Measurements from ENCODE around the gene RFX1.

RFX1 gene

GRCh38 chr19:14031719-14032480 is 25.8 kb upstream of the RFX1 start, which contains the start of gene IL27RA (continued):
- TF ChIP-seq ZNF280D (tag by site-specific recombination; IDR thresholded peaks at IDR 0.05) (no peak), ZEB2 (tag by site-specific recombination; IDR thresholded peaks at IDR 0.05) (peak; percentile 75), CTCF (tag by site-specific recombination; IDR thresholded peaks at IDR 0.05) (peak; percentile 89), ZNF2 (tag by site-specific recombination; IDR thresholded peaks at IDR 0.05) (0 out of 2 replicates have a peak, but pooled peaks have one; percentile 65), ZNF830 (tag by site-specific recombination; IDR thresholded peaks at IDR 0.05; ENCODE audit: low read depth) (no peak), ZNF114 (tag by site-specific recombination; IDR thresholded peaks at IDR 0.05) (no peak), ZNF558 (tag by site-specific recombination; IDR thresholded peaks at IDR 0.05) (no peak), KLF7 (tag by site-specific recombination; IDR thresholded peaks at IDR 0.05; ENCODE audit: borderline replicate concordance) (no peak), GLIS2 (tag by site-specific recombination; IDR thresholded peaks at IDR 0.05) (peak; percentile 82)
- TF ChIP-seq, protein P1, sequence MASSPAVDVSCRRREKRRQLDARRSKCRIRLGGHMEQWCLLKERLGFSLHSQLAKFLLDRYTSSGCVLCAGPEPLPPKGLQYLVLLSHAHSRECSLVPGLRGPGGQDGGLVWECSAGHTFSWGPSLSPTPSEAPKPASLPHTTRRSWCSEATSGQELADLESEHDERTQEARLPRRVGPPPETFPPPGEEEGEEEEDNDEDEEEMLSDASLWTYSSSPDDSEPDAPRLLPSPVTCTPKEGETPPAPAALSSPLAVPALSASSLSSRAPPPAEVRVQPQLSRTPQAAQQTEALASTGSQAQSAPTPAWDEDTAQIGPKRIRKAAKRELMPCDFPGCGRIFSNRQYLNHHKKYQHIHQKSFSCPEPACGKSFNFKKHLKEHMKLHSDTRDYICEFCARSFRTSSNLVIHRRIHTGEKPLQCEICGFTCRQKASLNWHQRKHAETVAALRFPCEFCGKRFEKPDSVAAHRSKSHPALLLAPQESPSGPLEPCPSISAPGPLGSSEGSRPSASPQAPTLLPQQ (tag by site-specific recombination; IDR thresholded peaks at IDR 0.05) = 0 out of 2 replicates have a peak, but pooled peaks have one; percentile 29
- TF ChIP-seq, protein P2, sequence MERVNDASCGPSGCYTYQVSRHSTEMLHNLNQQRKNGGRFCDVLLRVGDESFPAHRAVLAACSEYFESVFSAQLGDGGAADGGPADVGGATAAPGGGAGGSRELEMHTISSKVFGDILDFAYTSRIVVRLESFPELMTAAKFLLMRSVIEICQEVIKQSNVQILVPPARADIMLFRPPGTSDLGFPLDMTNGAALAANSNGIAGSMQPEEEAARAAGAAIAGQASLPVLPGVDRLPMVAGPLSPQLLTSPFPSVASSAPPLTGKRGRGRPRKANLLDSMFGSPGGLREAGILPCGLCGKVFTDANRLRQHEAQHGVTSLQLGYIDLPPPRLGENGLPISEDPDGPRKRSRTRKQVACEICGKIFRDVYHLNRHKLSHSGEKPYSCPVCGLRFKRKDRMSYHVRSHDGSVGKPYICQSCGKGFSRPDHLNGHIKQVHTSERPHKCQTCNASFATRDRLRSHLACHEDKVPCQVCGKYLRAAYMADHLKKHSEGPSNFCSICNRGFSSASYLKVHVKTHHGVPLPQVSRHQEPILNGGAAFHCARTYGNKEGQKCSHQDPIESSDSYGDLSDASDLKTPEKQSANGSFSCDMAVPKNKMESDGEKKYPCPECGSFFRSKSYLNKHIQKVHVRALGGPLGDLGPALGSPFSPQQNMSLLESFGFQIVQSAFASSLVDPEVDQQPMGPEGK (tag by site-specific recombination; IDR thresholded peaks at IDR 0.05) = peak; percentile 92

- Histone ChIP-seq H3K4me1 (ENCODE audit: control insufficient read depth, insufficient read depth, low read length) (no peaks in the 10 kb centered on the region), H3K27ac (ENCODE audit: extremely low read depth, low read depth, low read length) (no peak overlapping the region), H3K4me3 (ENCODE audit: low read depth, low read length) (peak overlapping the region; percentile 64), H3K9me3 (ENCODE audit: control insufficient read depth, insufficient read depth, low read depth, low read length) (no peaks in the 10 kb centered on the region), H3K36me3 (ENCODE audit: control insufficient read depth in 2 of 2, insufficient read depth in 1 of 2, low read length in 2 of 2) (no peaks in the 10 kb centered on the region)
- POLR2A ChIA-PET = interaction anchor here (0.5 to 2.7 kb wide), 10 partner anchors 8 to 71 kb away, joined by 3 to 11 read pairs (median 4); partner anchors contain the start of genes MISP3 and RFX1
- CTCF ChIA-PET = interaction anchor here (0.6 to 3.9 kb wide), 23 partner anchors 9 to 1063 kb away, joined by 3 to 29 read pairs (median 4); partner anchors contain the start of gene MISP3
- TF ChIP-seq ZNF202 (tag by site-specific recombination; IDR thresholded peaks at IDR 0.05; ENCODE audit: borderline replicate concordance) (no peak), EGR2 (tag by site-specific recombination; IDR thresholded peaks at IDR 0.05; ENCODE audit: low read depth) (peak; percentile 87), ZBTB48 (tag by site-specific recombination; IDR thresholded peaks at IDR 0.05) (peak; percentile 72; the same call in 1 of the 2 replicates), BCL11A (tag by site-specific recombination; IDR thresholded peaks at IDR 0.05; ENCODE audit: low read depth) (peak; percentile 86), SP2 (tag by site-specific recombination; IDR thresholded peaks at IDR 0.05) (no peak), ZNF626 (tag by site-specific recombination; IDR thresholded peaks at IDR 0.05) (no peak), ZFHX2 (tag by site-specific recombination; conservative IDR thresholded peaks at IDR 0.05) (peak; percentile 92; the same call in 1 of the 2 replicates), ZNF26 (tag by site-specific recombination; IDR thresholded peaks at IDR 0.05) (no peak)
- TF ChIP-seq, protein P3, sequence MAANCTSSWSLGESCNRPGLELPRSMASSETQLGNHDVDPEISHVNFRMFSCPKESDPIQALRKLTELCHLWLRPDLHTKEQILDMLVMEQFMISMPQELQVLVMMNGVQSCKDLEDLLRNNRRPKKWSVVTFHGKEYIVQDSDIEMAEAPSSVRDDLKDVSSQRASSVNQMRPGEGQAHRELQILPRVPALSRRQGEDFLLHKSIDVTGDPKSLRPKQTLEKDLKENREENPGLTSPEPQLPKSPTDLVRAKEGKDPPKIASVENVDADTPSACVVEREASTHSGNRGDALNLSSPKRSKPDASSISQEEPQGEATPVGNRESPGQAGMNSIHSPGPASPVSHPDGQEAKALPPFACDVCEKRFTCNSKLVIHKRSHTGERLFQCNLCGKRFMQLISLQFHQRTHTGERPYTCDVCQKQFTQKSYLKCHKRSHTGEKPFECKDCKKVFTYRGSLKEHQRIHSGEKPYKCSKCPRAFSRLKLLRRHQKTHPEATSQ (tag by site-specific recombination; IDR thresholded peaks at IDR 0.05) = no peak
- TF ChIP-seq, protein P4, sequence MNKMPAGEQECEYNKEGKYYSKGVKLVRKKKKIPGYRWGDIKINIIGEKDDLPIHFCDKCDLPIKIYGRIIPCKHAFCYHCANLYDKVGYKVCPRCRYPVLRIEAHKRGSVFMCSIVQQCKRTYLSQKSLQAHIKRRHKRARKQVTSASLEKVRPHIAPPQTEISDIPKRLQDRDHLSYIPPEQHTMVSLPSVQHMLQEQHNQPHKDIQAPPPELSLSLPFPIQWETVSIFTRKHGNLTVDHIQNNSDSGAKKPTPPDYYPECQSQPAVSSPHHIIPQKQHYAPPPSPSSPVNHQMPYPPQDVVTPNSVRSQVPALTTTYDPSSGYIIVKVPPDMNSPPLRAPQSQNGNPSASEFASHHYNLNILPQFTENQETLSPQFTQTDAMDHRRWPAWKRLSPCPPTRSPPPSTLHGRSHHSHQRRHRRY (tag by site-specific recombination; IDR thresholded peaks at IDR 0.05) = no peak
Measured at GRCh38 chr19:14030997-14031718, 25.0 kb upstream of the RFX1 start.
